PC-9 (cell line): ENCODE results near the gene IP6K3. TPM values are rescaled to one million over a fixed set of nuclear protein-coding genes. Genes with fewer than 3 reads are reported as not detected.

Experiments
- BruUV-seq: library from RNA; stranded (reverse); fragments of 400-500 nt; replicated peaks from 2 replicates; lab custom pipeline; 2021; lab: Mats Ljungman, UMichigan
- CTCF ChIA-PET: fragments of 300-600 bp; sonication (Branson Sonifier 250); formaldehyde crosslinking; loops from one replicate; lab custom pipeline; 2022; ENCODE audit warnings: antibody characterized with exemption; lab: Charles Lee
- POLR2A ChIA-PET: fragments of 300-600 bp; sonication (Branson Sonifier 250); formaldehyde crosslinking; loops from one replicate; lab custom pipeline; 2022; ENCODE audit warnings: antibody characterized with exemption; ENCODE audit not compliant: unreplicated experiment; lab: Charles Lee
- DNase-seq, 2 experiments: peaks; one replicate each; pipeline versions ENCODE4 v3.0.0 to v3.0.0-alpha.2; 2015 to 2022; ENCODE audit warnings: mixed read lengths in 1 of 2
- H2AFZ ChIP-seq: fragments of 200-600 bp; sonication (generic); 2 replicates; pipeline ENCODE4 v1.8.1; 2017; ENCODE audit warnings: antibody characterized with exemption
- H3F3A ChIP-seq: fragments of 200-600 bp; sonication (generic); 2 replicates; pipeline ENCODE4 v1.8.1; 2017; ENCODE audit warnings: antibody characterized with exemption, mild to moderate bottlenecking, low read depth; ENCODE audit not compliant: insufficient read depth
- H3K27ac ChIP-seq: fragments of 200-600 bp; sonication (generic); 2 replicates; pipeline ENCODE4 v1.6.1; 2016; ENCODE audit warnings: mixed run types
- H3K27me3 ChIP-seq: fragments of 200-600 bp; sonication (generic); 2 replicates; pipeline ENCODE4 v1.6.1; 2016; ENCODE audit warnings: low read depth, mixed run types; ENCODE audit not compliant: insufficient read depth
- H3K36me3 ChIP-seq: fragments of 200-600 bp; sonication (generic); 2 replicates; pipeline ENCODE4 v1.6.1; 2016; ENCODE audit warnings: low read depth, mixed run types
- H3K4me1 ChIP-seq: fragments of 200-600 bp; sonication (generic); replicated peaks from 2 replicates; pipeline ENCODE4 v1.6.1; 2016; ENCODE audit warnings: mixed run types; ENCODE audit not compliant: insufficient read depth
- H3K4me2 ChIP-seq: fragments of 200-600 bp; sonication (generic); 2 replicates; pipeline ENCODE4 v1.6.1; 2017; ENCODE audit warnings: mixed run types
- H3K4me3 ChIP-seq: fragments of 200-600 bp; sonication (generic); 2 replicates; pipeline ENCODE4 v1.6.1; 2016; ENCODE audit warnings: mixed run types
- H3K79me2 ChIP-seq: fragments of 200-600 bp; sonication (generic); 2 replicates; pipeline ENCODE4 v1.6.1; 2017; ENCODE audit warnings: low read depth, mixed run types
- H3K9me2 ChIP-seq: fragments of 200-600 bp; sonication (generic); 2 replicates; pipeline ENCODE4 v1.8.1; 2017; ENCODE audit warnings: mild to moderate bottlenecking; ENCODE audit not compliant: insufficient read depth
- H3K9me3 ChIP-seq: fragments of 200-600 bp; sonication (generic); 2 replicates; pipeline ENCODE4 v1.8.1; 2016; ENCODE audit warnings: low read depth; ENCODE audit not compliant: insufficient read depth
- H4K20me1 ChIP-seq: fragments of 200-600 bp; sonication (generic); 2 replicates; pipeline ENCODE4 v1.8.1; 2017; ENCODE audit not compliant: insufficient read depth
- EZH2 ChIP-seq: fragments of 200-600 bp; sonication (generic); IDR thresholded peaks from 2 replicates; pipeline ENCODE4 v1.8.0; 2017; ENCODE audit warnings: antibody characterized with exemption, low read depth
- intact Hi-C: fragments of 100-400 bp; cut with micrococcal nuclease; formaldehyde crosslinking; loops from one replicate; pipeline ENCODE4 v1.10.0; 2022; ENCODE audit not compliant: unreplicated experiment
- total RNA-seq: library from RNA; stranded (reverse); gene quantifications from 2 replicates; pipeline ENCODE4 v1.2.3, GENCODE V29; 2021
- TF ChIP-seq, protein P1 (sequence below): fragments of 200-600 bp; sonication (generic); conservative IDR thresholded peaks from 2 replicates; pipeline ENCODE4 v1.6.1; 2017; ENCODE audit warnings: mixed run types, antibody characterized with exemption, mild to moderate bottlenecking, moderate library complexity

The IP6K3 gene
- total RNA-seq, 1 experiment from 2014 or later: not detected

DNA sequence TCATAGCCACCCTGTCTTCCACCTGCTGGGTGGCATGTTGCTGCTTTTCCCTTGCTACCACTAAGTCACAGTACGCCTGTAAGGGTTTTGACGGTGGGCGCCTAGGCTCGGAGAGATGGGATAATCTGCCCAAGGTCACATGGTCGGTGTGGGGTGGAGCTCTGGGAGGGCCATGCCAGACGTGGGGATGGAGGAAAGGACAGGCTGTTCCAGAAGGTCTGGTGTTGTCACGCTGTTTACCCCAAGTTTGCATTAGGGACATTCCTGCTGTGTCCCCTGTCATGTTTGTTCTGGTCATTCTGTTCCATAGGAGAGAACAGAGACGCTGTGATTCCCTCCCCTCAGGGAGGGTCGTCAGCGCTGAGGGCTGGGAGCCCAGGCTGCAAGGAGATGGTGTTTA lies 16.1 kb downstream of the IP6K3 start:
- H3K27me3 ChIP-seq: no peaks in the 10 kb centered on the region
- peak overlapping the region; percentile 82; the same call in 1 of the 2 replicates for H3K27ac ChIP-seq
- ChIA-PET CTCF (no interaction called here), POLR2A (no interaction called here)
- intact Hi-C loops: no loop called here
- peak overlapping the region; percentile 78; the same call in 1 of the 2 replicates for H3K4me2 ChIP-seq
- no peak overlapping the region for H3K4me3 ChIP-seq
- H2AFZ ChIP-seq: no peak overlapping the region
- no peaks in the 10 kb centered on the region for H3K79me2 ChIP-seq
- no TSS peak for BruUV-seq
- no peak for TF ChIP-seq EZH2
- TF ChIP-seq, protein P1, sequence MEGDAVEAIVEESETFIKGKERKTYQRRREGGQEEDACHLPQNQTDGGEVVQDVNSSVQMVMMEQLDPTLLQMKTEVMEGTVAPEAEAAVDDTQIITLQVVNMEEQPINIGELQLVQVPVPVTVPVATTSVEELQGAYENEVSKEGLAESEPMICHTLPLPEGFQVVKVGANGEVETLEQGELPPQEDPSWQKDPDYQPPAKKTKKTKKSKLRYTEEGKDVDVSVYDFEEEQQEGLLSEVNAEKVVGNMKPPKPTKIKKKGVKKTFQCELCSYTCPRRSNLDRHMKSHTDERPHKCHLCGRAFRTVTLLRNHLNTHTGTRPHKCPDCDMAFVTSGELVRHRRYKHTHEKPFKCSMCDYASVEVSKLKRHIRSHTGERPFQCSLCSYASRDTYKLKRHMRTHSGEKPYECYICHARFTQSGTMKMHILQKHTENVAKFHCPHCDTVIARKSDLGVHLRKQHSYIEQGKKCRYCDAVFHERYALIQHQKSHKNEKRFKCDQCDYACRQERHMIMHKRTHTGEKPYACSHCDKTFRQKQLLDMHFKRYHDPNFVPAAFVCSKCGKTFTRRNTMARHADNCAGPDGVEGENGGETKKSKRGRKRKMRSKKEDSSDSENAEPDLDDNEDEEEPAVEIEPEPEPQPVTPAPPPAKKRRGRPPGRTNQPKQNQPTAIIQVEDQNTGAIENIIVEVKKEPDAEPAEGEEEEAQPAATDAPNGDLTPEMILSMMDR: no peak
- no peaks in the 10 kb centered on the region for H4K20me1 ChIP-seq
- peaks cover 24% of the 10 kb centered on the region for H3F3A ChIP-seq
- no peaks in the 10 kb centered on the region for H3K9me3 ChIP-seq
- H3K9me2 ChIP-seq: no peaks in the 10 kb centered on the region
- peaks cover 40% of the 10 kb centered on the region for H3K4me1 ChIP-seq
- H3K36me3 ChIP-seq: no peaks in the 10 kb centered on the region
- no peak for DNase-seq

DNA sequence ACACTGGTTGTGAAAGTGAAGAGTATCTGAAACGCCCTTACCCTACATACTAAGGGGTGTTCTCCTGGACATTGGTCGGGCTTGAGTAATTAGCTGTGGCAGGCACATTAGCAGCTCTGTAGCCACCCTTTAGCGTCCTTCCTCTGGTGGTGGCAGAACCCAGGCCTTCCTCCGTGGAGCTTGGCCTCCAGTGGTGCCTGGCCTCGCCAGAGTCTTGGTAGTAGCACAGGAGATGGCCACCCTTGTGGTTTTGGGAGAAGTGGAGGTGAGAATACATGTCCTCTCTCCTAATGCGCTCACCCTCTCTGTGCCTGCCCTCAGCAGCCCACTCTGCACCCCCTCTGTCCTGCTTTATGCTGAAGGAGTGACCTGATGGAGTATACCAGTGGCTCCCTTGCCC lies 17.6 kb downstream of the IP6K3 start:
- TF ChIP-seq EZH2: no peak
- TF ChIP-seq, protein P1: no peak
- Histone ChIP-seq H3K79me2 (no peaks in the 10 kb centered on the region), H3K4me1 (peaks cover 40% of the 10 kb centered on the region), H3K27ac (no peak overlapping the region), H3F3A (peaks cover 24% of the 10 kb centered on the region), H3K4me3 (no peak overlapping the region), H2AFZ (no peak overlapping the region), H3K36me3 (no peaks in the 10 kb centered on the region), H4K20me1 (no peaks in the 10 kb centered on the region), H3K9me2 (no peaks in the 10 kb centered on the region), H3K9me3 (no peaks in the 10 kb centered on the region), H3K4me2 (no peak overlapping the region), H3K27me3 (no peaks in the 10 kb centered on the region)
- no TSS peak for BruUV-seq
- DNase-seq: no peak
- intact Hi-C loops: no loop called here
- POLR2A ChIA-PET: no interaction called here
- CTCF ChIA-PET: no interaction called here

DNA sequence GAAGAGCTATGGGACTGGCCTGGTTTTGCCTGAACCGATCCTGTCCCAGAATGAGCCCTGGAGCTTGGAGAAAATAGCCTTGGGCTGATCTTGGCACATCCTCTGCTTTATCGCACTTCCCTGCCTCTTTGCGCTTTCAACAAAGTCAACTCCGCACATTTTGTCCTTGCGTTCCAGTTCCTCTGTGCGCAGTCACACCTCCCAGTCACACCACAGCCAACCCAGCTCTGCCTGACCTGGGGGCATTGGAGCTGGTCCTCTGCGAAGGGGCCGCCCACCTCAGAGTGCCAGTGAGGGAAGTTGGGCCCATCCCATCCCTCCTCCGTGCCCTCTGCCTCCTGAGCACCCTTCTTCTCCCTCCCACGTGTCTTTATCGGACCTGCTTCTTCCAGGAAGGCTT lies 18.3 kb downstream of the IP6K3 start:
- intact Hi-C loops: no loop called here
- CTCF ChIA-PET: no interaction called here

More for the DNA sequence above, 18.3 kb downstream of the IP6K3 start:
- Histone ChIP-seq H3K9me3 (no peaks in the 10 kb centered on the region), H3K27me3 (no peaks in the 10 kb centered on the region), H4K20me1 (no peaks in the 10 kb centered on the region), H2AFZ (no peak overlapping the region), H3K36me3 (no peaks in the 10 kb centered on the region), H3K4me2 (no peak overlapping the region), H3K27ac (no peak overlapping the region), H3K9me2 (no peaks in the 10 kb centered on the region), H3K4me3 (no peak overlapping the region), H3K79me2 (no peaks in the 10 kb centered on the region), H3K4me1 (peaks cover 37% of the 10 kb centered on the region), H3F3A (peaks cover 24% of the 10 kb centered on the region)
- no peak for DNase-seq
- BruUV-seq: no TSS peak
- TF ChIP-seq, protein P1: no peak
- no peak for TF ChIP-seq EZH2
- POLR2A ChIA-PET: interaction anchor here (0.6 kb wide), 1 partner anchor 721 kb away, joined by 5 read pairs; no protein-coding TSS in a partner anchor
